ENCODE data around the gene SENP8. TPM values are rescaled to one million over a fixed set of nuclear protein-coding genes. Genes with fewer than 3 reads are reported as not detected.

The SENP8 gene
- total and polyA plus RNA-seq, 2 of the 8 experiments (the other 6 are each of a cell fraction or from before 2014, with no cell fraction given) = 4.1 to 6.0 TPM

DNA sequence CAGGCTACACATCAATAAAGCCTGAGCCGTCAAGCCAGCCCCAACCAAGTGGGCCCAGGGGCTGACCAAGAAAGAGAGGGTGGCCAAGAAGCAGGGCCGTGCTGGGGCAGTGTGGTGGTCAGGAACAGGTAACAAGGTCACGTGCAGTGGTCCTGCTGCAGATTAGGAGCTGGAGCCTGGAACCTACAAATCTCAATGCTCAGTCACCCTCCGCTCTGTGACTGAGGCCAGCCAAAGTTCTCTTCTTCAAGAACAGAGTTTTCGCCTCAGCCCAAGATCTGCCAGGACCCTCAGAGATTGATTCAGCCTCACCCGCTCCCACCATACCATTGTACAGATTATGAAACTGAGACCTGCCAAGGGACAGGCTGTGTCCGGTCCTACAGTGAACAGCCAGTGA is 52.5 kb downstream of the SENP8 start:
- Histone ChIP-seq H3K14ac (ENCODE audit: insufficient read length) (no peak overlapping the region), H4K5ac (ENCODE audit: insufficient read length, low read depth, low read length) (no peak overlapping the region), H2BK15ac (ENCODE audit: low read length) (no peak overlapping the region), H3K79me1 (ENCODE audit: low read depth, low read length) (no peaks in the 10 kb centered on the region), H3K9ac (replicated peaks in 1 of 4; ENCODE audit: extremely low read depth in 1 of 4, low read depth in 3 of 4, low read length in 3 of 4) (no peak overlapping the region), H2AFZ (ENCODE audit: low read length) (no peak overlapping the region), H3K36me3 (ENCODE audit: control insufficient read depth in 2 of 4, insufficient read depth in 4 of 4, low read length in 3 of 4) (no peaks in the 10 kb centered on the region), H2BK120ac (replicated peaks; ENCODE audit: low read depth, low read length) (no peak overlapping the region), H4K91ac (replicated peaks; ENCODE audit: insufficient read length, low read length) (no peak overlapping the region), H3K23me2 (ENCODE audit: low read depth, low read length) (no peaks in the 10 kb centered on the region), H2BK20ac (ENCODE audit: low read length) (no peak overlapping the region), H3K4ac (replicated peaks; ENCODE audit: insufficient read length, low read depth, low read length) (no peak overlapping the region), H4K8ac (ENCODE audit: extremely low read depth, insufficient read depth, low read length) (no peak overlapping the region; the same call in 1 of the 2 replicates), H3K4me1 (replicated peaks in 1 of 4; ENCODE audit: control insufficient read depth in 3 of 4, insufficient read depth in 4 of 4, low read length in 3 of 4) (peaks cover 0 to 8% (median 2%) of the 10 kb centered on the region in 4 experiments; a peak in 3 of 7 replicates), H2BK12ac (ENCODE audit: low read depth, low read length) (no peak overlapping the region), H2BK5ac (ENCODE audit: low read depth, low read length) (no peak overlapping the region), H3K27ac (ENCODE audit: low read depth, low read length) (no peak overlapping the region), H2AK5ac (ENCODE audit: low read depth, low read length) (no peak overlapping the region), H3K9me3 (ENCODE audit: insufficient read depth in 2 of 2, low read depth in 1 of 2, low read length in 1 of 2) (no peaks in the 10 kb centered on the region), H3K56ac (replicated peaks; ENCODE audit: insufficient read length, low read depth, low read length) (no peak overlapping the region), H3K79me2 (ENCODE audit: control insufficient read depth in 1 of 2, insufficient read depth in 2 of 2, low read length in 2 of 2) (no peaks in the 10 kb centered on the region), H3K4me3 (ENCODE audit: extremely low read depth in 1 of 4, insufficient read depth in 2 of 4, low read depth in 3 of 4, low read length in 4 of 4) (no peak overlapping the region), H3K18ac (ENCODE audit: extremely low read depth, low read length) (no peak overlapping the region), H4K20me1 (replicated peaks in 1 of 2; ENCODE audit: control insufficient read depth in 1 of 2, insufficient read depth in 2 of 2, low read length in 2 of 2) (no peaks in the 10 kb centered on the region), H3K27me3 (replicated peaks in 1 of 4; ENCODE audit: control insufficient read depth in 3 of 4, extremely low read depth in 1 of 4, insufficient read depth in 3 of 4, low read length in 3 of 4) (no peaks in the 10 kb centered on the region), H3K23ac (ENCODE audit: insufficient read length) (no peak overlapping the region), H3K4me2 (ENCODE audit: insufficient read depth in 1 of 2, low read depth in 2 of 2, low read length in 2 of 2) (no peak overlapping the region)
- no peak for DNase-seq (ENCODE audit: low read depth in 1 of 2, low spot score in 2 of 2)
- 85% methylated on average over 7 of the region's 7 CpGs; no CpG with 5 or more reads in 1 of the 2 experiments for WGBS, 2 experiments (ENCODE audit: extremely low coverage in 1 of 2, insufficient coverage in 1 of 2, insufficient read length in 1 of 2, insufficient replicate concordance in 2 of 2, low coverage in 1 of 2, low lambda C conversion rate in 2 of 2, missing lambda C conversion rate in 1 of 2)
- ChIA-PET POLR2A (ENCODE audit: partially characterized antibody) (interaction anchor here (1.3 kb wide), 1 partner anchor 27 kb away, joined by 4 read pairs; the partner anchor contains the start of gene GRAMD2A), CTCF (ENCODE audit: partially characterized antibody) (interaction anchor here (1.0 to 1.5 kb wide), 2 partner anchors 11 to 14 kb away, joined by 3 to 4 read pairs; no protein-coding TSS in a partner anchor)
- FAIRE-seq = no peak
- TF ChIP-seq SIX5 (IDR thresholded peaks at IDR 0.05; ENCODE audit: low read depth, low read length) = no peak
- TF ChIP-seq ASH2L (IDR thresholded peaks at IDR 0.05; ENCODE audit: low read length) = no peak
- TF ChIP-seq POLR2AphosphoS5 (IDR thresholded peaks at IDR 0.05; ENCODE audit: low read depth, low read length) = no peak
- TF ChIP-seq HDAC2 (IDR thresholded peaks at IDR 0.05; ENCODE audit: borderline replicate concordance in 1 of 2, low read depth in 2 of 2, low read length in 2 of 2) = no peak
- no peak for TF ChIP-seq CTBP2 (IDR thresholded peaks at IDR 0.05; ENCODE audit: borderline replicate concordance, insufficient read depth, insufficient read length, low read length)
- TF ChIP-seq CHD2 (IDR thresholded peaks at IDR 0.05; ENCODE audit: low read length) = no peak
- TF ChIP-seq RAD21 (IDR thresholded peaks at IDR 0.05 in 1 of 2, conservative IDR thresholded peaks at IDR 0.05 in 1 of 2; ENCODE audit: low read depth in 2 of 2, low read length in 2 of 2) = no peak
- no peak for TF ChIP-seq EGR1 (IDR thresholded peaks at IDR 0.05; ENCODE audit: borderline replicate concordance, low read depth, low read length)
- no peak for TF ChIP-seq CREB1 (IDR thresholded peaks at IDR 0.05)
- no peak for TF ChIP-seq SAP30 (IDR thresholded peaks at IDR 0.05; ENCODE audit: insufficient read depth, insufficient replicate concordance, low read length)
- TF ChIP-seq BACH1 (IDR thresholded peaks at IDR 0.05; ENCODE audit: low read length) = no peak
- TF ChIP-seq SP1 (IDR thresholded peaks at IDR 0.05; ENCODE audit: low read depth, low read length) = no peak
- TF ChIP-seq, protein P1, sequence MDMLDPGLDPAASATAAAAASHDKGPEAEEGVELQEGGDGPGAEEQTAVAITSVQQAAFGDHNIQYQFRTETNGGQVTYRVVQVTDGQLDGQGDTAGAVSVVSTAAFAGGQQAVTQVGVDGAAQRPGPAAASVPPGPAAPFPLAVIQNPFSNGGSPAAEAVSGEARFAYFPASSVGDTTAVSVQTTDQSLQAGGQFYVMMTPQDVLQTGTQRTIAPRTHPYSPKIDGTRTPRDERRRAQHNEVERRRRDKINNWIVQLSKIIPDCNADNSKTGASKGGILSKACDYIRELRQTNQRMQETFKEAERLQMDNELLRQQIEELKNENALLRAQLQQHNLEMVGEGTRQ (IDR thresholded peaks at IDR 0.05; ENCODE audit: low read length) = no peak
- TF ChIP-seq SP4 (IDR thresholded peaks at IDR 0.05; ENCODE audit: low read length) = no peak
